SJCRH30 (cell line): ENCODE data around the gene SUSD4. TPM values are rescaled to one million over a fixed set of nuclear protein-coding genes. Genes with fewer than 3 reads are reported as not detected.
A peak's percentile ranks its signal among the peaks of the same experiment; 100 is the strongest.

Experiments
- DNase-seq, 2 experiments: peaks; one replicate each; pipeline ENCODE4 v3.0.0-alpha.2; 2015 to 2020
- H3K27ac ChIP-seq: fragments of 250-450 bp; sonication (Bioruptor Pico); 2 replicates; pipeline ENCODE4 v1.5.1; 2020; ENCODE audit warnings: mild to moderate bottlenecking, moderate library complexity
- H3K27me3 ChIP-seq: fragments of 250-450 bp; sonication (Bioruptor Pico); 2 replicates; pipeline ENCODE4 v1.5.1; 2020; ENCODE audit warnings: mild to moderate bottlenecking, moderate library complexity
- H3K36me3 ChIP-seq: fragments of 250-450 bp; sonication (Bioruptor Pico); 2 replicates; pipeline ENCODE4 v1.5.1; 2020; ENCODE audit warnings: mild to moderate bottlenecking, moderate library complexity
- H3K4me1 ChIP-seq: fragments of 250-450 bp; sonication (Bioruptor Pico); 2 replicates; pipeline ENCODE4 v1.5.1; 2020; ENCODE audit warnings: mild to moderate bottlenecking, moderate library complexity
- H3K4me3 ChIP-seq: fragments of 250-450 bp; sonication (Bioruptor Pico); 2 replicates; pipeline ENCODE4 v1.5.1; 2020; ENCODE audit warnings: mild to moderate bottlenecking, moderate library complexity
- H3K9me3 ChIP-seq: fragments of 250-450 bp; sonication (Bioruptor Pico); replicated peaks from 2 replicates; pipeline ENCODE4 v1.5.1; 2020; ENCODE audit warnings: mild to moderate bottlenecking, moderate library complexity
- total RNA-seq: library from RNA; depleted of rRNA; stranded (reverse); fragments of >200 nt; shearing (Covaris generic); gene quantifications from 2 replicates; pipeline ENCODE4 v1.2.3, GENCODE V29; 2014

Gene SUSD4
- total RNA-seq, 1 experiment from 2014 or later, result 5.2 TPM

GRCh38 chr1:223223091-223223995 lies 140.6 kb downstream of the SUSD4 start:
- no peak overlapping the region for H3K4me3 ChIP-seq
- no peaks in the 10 kb centered on the region for H3K27me3 ChIP-seq
- no peaks in the 10 kb centered on the region; the same call in 1 of the 2 replicates for H3K9me3 ChIP-seq
- no peaks in the 10 kb centered on the region for H3K36me3 ChIP-seq
- no peak overlapping the region for H3K27ac ChIP-seq
- no peak for DNase-seq
- no peaks in the 10 kb centered on the region for H3K4me1 ChIP-seq

GRCh38 chr1:223222377-223222776 lies 141.6 kb downstream of the SUSD4 start:
- H3K9me3 ChIP-seq, result no peaks in the 10 kb centered on the region; the same call in 1 of the 2 replicates
- H3K4me1 ChIP-seq, result no peaks in the 10 kb centered on the region
- DNase-seq, result no peak
- no peaks in the 10 kb centered on the region for H3K27me3 ChIP-seq
- no peaks in the 10 kb centered on the region for H3K36me3 ChIP-seq
- no peak overlapping the region for H3K27ac ChIP-seq
- no peak overlapping the region for H3K4me3 ChIP-seq

GRCh38 chr1:223221686-223222085 lies 142.3 kb downstream of the SUSD4 start:
- no peak for DNase-seq
- Histone ChIP-seq H3K36me3 (no peaks in the 10 kb centered on the region), H3K9me3 (no peaks in the 10 kb centered on the region; the same call in 1 of the 2 replicates), H3K27me3 (no peaks in the 10 kb centered on the region), H3K4me3 (no peak overlapping the region), H3K27ac (no peak overlapping the region), H3K4me1 (no peaks in the 10 kb centered on the region)

DNA sequence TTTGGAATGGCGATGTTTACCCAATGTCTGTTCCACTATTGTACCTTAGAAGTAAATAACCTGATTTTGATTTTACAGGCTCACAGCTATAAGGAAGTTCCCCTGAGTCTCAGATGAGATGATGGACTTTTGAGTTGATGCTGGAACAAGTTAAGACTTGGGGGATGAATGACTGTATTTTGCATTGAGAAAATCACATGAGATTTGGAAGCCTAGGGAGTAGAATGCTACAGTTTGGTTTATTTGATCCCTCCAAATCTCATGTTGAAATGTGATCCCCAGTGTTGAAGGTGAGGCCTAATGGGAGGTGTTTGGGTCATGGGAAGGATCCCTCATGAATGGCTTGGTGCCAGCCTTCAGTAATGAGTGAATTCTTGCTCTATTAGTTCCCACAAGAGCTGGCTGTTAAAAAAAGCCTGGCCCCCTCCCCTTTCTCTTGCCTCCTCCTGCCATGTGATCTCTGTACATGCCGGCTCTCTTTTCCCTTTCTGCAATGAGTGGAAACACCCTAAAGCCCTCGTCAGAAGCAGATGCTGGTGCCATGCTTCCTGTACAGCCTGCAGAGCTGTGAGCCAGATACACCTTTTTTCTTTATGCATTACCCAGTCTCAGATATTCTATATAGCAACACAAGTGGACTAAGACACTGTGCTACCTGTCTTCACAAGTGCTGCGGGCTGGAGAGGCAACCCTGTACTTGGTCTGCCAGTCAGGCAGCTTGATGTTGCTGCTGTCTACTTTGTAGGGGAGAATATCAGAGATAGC lies 143.9 kb downstream of the SUSD4 start:
- Histone ChIP-seq H3K4me3 (no peak overlapping the region), H3K27ac (no peak overlapping the region), H3K9me3 (no peaks in the 10 kb centered on the region; the same call in 1 of the 2 replicates), H3K36me3 (no peaks in the 10 kb centered on the region), H3K27me3 (no peaks in the 10 kb centered on the region), H3K4me1 (no peaks in the 10 kb centered on the region)
- no peak for DNase-seq

DNA sequence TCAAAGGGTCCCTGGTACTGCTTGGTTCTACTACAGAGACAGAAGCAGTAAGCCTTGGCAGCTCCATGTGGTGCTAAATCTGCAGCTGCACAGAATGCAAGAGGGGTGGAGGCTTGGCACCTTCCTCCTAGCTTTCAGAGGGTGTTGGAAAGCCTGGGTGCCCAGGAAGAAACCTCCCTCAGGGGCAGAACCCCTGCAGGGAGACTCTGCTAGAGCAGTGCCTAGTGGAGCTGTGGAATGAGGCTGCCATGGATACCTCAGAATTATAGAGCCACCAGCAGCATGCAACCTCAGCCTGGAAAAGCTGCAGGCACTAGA lies 144.7 kb downstream of the SUSD4 start:
- H3K4me1 ChIP-seq, result no peaks in the 10 kb centered on the region
- DNase-seq, result no peak

DNA sequence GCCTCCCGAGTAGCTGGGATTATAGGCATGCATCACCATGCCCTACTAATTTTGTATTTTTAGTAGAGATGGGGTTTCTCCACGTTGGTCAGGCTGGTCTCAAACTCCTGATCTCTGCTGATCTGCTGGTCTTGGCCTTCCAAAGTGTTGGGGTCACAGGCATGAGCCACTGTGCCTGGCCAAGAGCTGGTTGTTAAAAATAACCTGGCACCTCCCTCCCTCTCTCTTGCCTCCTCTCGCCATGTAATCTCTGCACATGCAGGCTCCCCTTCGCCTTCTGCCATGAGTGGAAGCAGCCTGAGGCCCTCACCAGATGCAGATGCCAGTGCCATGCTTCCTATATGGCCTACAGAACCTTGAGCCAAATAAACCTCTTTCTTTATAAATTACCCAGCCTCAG lies 146.2 kb downstream of the SUSD4 start:
- Histone ChIP-seq H3K36me3 (no peaks in the 10 kb centered on the region), H3K27ac (no peak overlapping the region)
- DNase-seq, result no peak

More for the DNA sequence above, 144.7 kb downstream of the SUSD4 start:
- Histone ChIP-seq H3K9me3 (no peaks in the 10 kb centered on the region; the same call in 1 of the 2 replicates), H3K4me3 (no peak overlapping the region), H3K36me3 (no peaks in the 10 kb centered on the region), H3K27me3 (no peaks in the 10 kb centered on the region), H3K27ac (no peak overlapping the region)

DNA sequence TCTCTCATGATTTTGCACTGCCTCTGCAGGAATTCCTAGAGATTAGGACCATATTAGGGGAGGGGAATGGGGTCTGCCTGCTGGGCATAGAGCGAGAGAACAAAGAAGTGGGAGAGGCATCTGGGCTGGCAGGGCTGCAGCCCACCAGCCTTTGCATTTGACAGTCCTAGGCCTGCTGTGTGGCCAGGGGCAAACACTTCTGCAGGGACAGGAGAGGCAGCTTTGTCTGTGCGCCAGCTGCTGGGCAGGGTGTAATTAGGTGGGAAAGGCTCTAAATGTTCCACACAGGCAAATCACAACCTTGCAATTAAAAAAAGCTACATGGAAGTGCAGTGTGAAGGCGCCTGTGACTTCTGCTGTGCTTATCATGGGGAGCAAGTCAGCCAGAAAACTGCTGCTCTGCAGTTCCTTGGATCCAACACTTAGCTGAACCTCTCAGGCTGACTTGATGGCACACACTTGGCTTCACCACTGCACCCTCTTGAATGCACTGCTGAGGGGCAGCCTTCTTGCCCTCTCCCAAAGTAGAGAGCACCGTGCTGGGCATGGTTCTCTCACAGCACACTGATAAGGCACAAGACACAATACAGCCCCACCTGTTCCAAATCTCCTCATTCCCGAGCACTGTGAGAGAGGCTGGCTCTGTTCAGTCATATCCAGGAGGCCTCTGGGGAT lies 147.3 kb downstream of the SUSD4 start:
- H3K4me3 ChIP-seq, result no peak overlapping the region
- no peaks in the 10 kb centered on the region; the same call in 1 of the 2 replicates for H3K9me3 ChIP-seq
- DNase-seq, result no peak
- H3K4me1 ChIP-seq, result peaks cover 8% of the 10 kb centered on the region; the same call in 1 of the 2 replicates
- no peaks in the 10 kb centered on the region for H3K36me3 ChIP-seq
- no peak overlapping the region for H3K27ac ChIP-seq
- no peaks in the 10 kb centered on the region for H3K27me3 ChIP-seq

More for the DNA sequence above, 146.2 kb downstream of the SUSD4 start:
- Histone ChIP-seq H3K27me3 (no peaks in the 10 kb centered on the region), H3K4me1 (no peaks in the 10 kb centered on the region), H3K9me3 (no peaks in the 10 kb centered on the region; the same call in 1 of the 2 replicates), H3K4me3 (no peak overlapping the region)

- no peaks in the 10 kb centered on the region for H3K36me3 ChIP-seq
- DNase-seq, result no peak
- no peak overlapping the region for H3K4me3 ChIP-seq
- no peak overlapping the region for H3K27ac ChIP-seq
- peaks cover 10% of the 10 kb centered on the region; the same call in 1 of the 2 replicates for H3K4me1 ChIP-seq
- H3K27me3 ChIP-seq, result no peaks in the 10 kb centered on the region
- no peaks in the 10 kb centered on the region; the same call in 1 of the 2 replicates for H3K9me3 ChIP-seq
Observed at GRCh38 chr1:223216074-223216473, 147.9 kb downstream of the SUSD4 start.

GRCh38 chr1:223215026-223215425 lies 148.9 kb downstream of the SUSD4 start:
- Histone ChIP-seq H3K27me3 (no peaks in the 10 kb centered on the region), H3K36me3 (no peaks in the 10 kb centered on the region), H3K4me3 (no peak overlapping the region), H3K27ac (no peak overlapping the region), H3K4me1 (peaks cover 10% of the 10 kb centered on the region; the same call in 1 of the 2 replicates), H3K9me3 (no peaks in the 10 kb centered on the region; the same call in 1 of the 2 replicates)
- DNase-seq, result no peak

GRCh38 chr1:223214261-223214807 lies 149.6 kb downstream of the SUSD4 start:
- Histone ChIP-seq H3K4me3 (no peak overlapping the region), H3K36me3 (no peaks in the 10 kb centered on the region), H3K9me3 (no peaks in the 10 kb centered on the region; the same call in 1 of the 2 replicates), H3K27ac (no peak overlapping the region), H3K27me3 (no peaks in the 10 kb centered on the region), H3K4me1 (peaks cover 16% of the 10 kb centered on the region)
- no peak for DNase-seq

DNA sequence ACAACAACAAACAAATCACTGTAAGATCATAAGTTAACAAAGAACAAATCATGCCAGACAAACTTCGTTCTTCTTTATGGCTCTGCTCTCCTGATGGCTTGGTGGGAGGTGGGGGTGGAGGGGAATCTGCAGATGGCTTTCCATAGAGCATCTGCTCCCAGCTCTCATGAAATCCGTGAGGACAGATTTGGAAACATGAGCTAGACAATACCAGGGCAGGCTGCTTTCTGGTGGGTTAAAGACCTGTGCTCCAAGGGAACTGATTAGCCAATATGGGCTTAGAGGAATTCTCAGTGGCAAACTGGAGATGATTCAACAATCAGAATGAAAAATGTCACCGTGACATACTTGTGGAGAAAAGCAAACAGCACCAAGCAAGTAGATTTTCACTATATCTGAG lies 151.5 kb downstream of the SUSD4 start:
- Histone ChIP-seq H3K4me1 (peaks cover 28% of the 10 kb centered on the region), H3K9me3 (no peaks in the 10 kb centered on the region), H3K27ac (no peak overlapping the region), H3K27me3 (no peaks in the 10 kb centered on the region), H3K36me3 (no peaks in the 10 kb centered on the region), H3K4me3 (no peak overlapping the region)
- DNase-seq, result peak; percentile 19 to 59

- no peaks in the 10 kb centered on the region for H3K9me3 ChIP-seq
- H3K27ac ChIP-seq, result no peak overlapping the region
- peaks cover 37% of the 10 kb centered on the region for H3K4me1 ChIP-seq
- no peaks in the 10 kb centered on the region for H3K27me3 ChIP-seq
- H3K36me3 ChIP-seq, result no peaks in the 10 kb centered on the region
- DNase-seq, result no peak
- no peak overlapping the region for H3K4me3 ChIP-seq
Observed at GRCh38 chr1:223211323-223211985, 152.5 kb downstream of the SUSD4 start.

DNA sequence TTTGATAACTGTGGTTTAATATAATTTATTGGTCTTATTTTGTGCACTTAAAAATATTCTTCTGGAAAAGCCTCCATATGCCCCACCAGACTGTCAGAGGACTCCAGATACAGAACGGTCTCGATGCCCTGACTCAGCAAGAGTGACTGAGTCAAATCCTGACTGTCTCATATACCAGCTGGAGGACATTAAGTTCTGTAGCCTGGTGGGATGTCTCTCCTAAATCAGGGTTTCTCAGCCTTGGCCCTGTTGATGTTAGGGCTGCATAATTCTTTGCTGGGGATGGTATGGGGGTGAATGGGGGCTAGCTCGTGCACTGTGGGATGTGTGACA lies 153.2 kb downstream of the SUSD4 start:
- no peak for DNase-seq
- H3K27ac ChIP-seq, result no peak overlapping the region
- H3K36me3 ChIP-seq, result no peaks in the 10 kb centered on the region
- H3K4me3 ChIP-seq, result no peak overlapping the region
- no peaks in the 10 kb centered on the region for H3K9me3 ChIP-seq
- H3K4me1 ChIP-seq, result peaks cover 37% of the 10 kb centered on the region
- H3K27me3 ChIP-seq, result no peaks in the 10 kb centered on the region
